Stomach smooth muscle (tissue), 2 donors: ENCODE data around the gene MINK1.
"Not testable (repeated sequence)": the region's sequence is repeated elsewhere in the genome, so short reads cannot be mapped to it uniquely, and the experiment has no call there.

ENCODE experiments used
- H3K27ac ChIP-seq: one replicate; pipeline ENCODE4 v1.7.0; 2013; ENCODE audit warnings: mild to moderate bottlenecking, low read length, inconsistent platforms
- H3K27me3 ChIP-seq, 2 donors: one replicate each; pipeline ENCODE4 v1.7.0; 2013; ENCODE audit warnings: low read length in 2 of 2; ENCODE audit not compliant: insufficient read depth in 2 of 2, control insufficient read depth in 1 of 2
- H3K36me3 ChIP-seq, 2 donors: one replicate each; pipeline ENCODE4 v1.7.0; 2013; ENCODE audit warnings: low read length in 2 of 2; ENCODE audit not compliant: control insufficient read depth in 2 of 2, insufficient read depth in 2 of 2
- H3K4me1 ChIP-seq: one replicate; pipeline ENCODE4 v1.7.0; 2013; ENCODE audit warnings: low read length; ENCODE audit not compliant: control insufficient read depth, insufficient read depth
- H3K4me3 ChIP-seq, 2 donors: one replicate each; pipeline ENCODE4 v1.7.0; 2013; ENCODE audit warnings: low read length in 2 of 2
- H3K9ac ChIP-seq, 2 donors: one replicate each; pipeline ENCODE4 v1.7.0; 2013; ENCODE audit warnings: low read length in 2 of 2, mild to moderate bottlenecking in 1 of 2
- H3K9me3 ChIP-seq, 2 donors: one replicate each; pipeline ENCODE4 v1.7.0; 2013; ENCODE audit warnings: low read length in 2 of 2; ENCODE audit not compliant: control insufficient read depth in 2 of 2
- donor health status: healthy.
- donor health status: Pancreatic carcinoma.

MINK1 gene

DNA sequence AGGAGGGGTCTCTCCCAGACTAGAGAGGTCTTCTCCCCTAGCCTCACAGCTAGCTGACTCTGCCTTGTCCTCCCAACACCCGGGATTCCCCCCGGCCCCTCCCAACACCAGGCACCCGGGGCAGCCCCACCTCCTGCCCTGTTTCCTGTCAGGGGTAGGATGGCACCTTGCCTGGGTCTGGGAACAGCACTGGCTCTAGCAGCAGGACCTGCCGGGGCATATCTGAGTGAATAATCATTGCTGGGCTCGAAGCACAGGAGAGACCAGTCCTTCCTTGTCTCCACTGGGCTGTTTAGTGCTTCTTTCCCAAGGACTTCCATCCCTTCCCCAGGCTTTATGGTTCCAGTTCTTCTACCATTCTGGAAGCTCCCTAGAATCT, 25.7 kb downstream of the MINK1 start:
- Histone ChIP-seq H3K27ac (no peak overlapping the region), H3K4me1 (peaks cover 17% of the 10 kb centered on the region), H3K36me3 (peaks cover 0 to 10% of the 10 kb centered on the region in 2 donors), H3K4me3 (no peak overlapping the region), H3K9me3 (no peaks in the 10 kb centered on the region), H3K9ac (peak overlapping the region in 1 of 2 donors; percentile 13), H3K27me3 (no peaks in the 10 kb centered on the region)

GRCh38 chr17:4859816-4860625, 26.9 kb downstream of the MINK1 start:
- Histone ChIP-seq H3K36me3 (peaks cover 0 to 9% of the 10 kb centered on the region in 2 donors), H3K9ac (no peak overlapping the region), H3K27ac (no peak overlapping the region), H3K4me3 (no peak overlapping the region), H3K27me3 (no peaks in the 10 kb centered on the region), H3K4me1 (peaks cover 17% of the 10 kb centered on the region), H3K9me3 (no peaks in the 10 kb centered on the region)

DNA sequence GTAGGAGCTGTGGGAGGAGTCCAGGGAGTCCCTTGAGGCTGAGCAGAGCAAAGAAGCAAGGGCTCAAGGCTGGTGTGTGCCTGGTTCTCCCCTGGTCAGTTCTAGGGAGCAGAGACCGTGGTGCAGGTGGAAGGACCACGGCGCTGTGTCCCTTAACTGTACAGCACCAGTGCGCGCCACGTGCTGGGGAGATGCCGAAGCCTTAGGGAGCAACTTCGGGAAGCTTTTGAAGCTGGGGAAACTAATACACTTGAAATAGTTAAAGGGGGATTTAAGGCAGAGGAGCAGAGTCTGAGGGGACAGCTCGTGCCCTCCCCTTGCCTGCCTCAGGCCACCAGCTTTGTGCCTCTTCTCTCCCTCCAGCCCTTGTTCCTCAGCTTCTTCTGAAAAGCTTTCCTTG, 27.5 kb downstream of the MINK1 start:
- H3K4me3 ChIP-seq, result no peak overlapping the region
- peaks cover 17% of the 10 kb centered on the region for H3K4me1 ChIP-seq
- H3K9ac ChIP-seq, result no peak overlapping the region
- no peak overlapping the region for H3K27ac ChIP-seq
- H3K9me3 ChIP-seq, result no peaks in the 10 kb centered on the region
- H3K27me3 ChIP-seq, result no peaks in the 10 kb centered on the region
- H3K36me3 ChIP-seq, result peaks cover 0 to 9% of the 10 kb centered on the region in 2 donors

GRCh38 chr17:4861052-4861451, 27.9 kb downstream of the MINK1 start:
- H3K9ac ChIP-seq, result no peak overlapping the region
- peaks cover 17% of the 10 kb centered on the region for H3K4me1 ChIP-seq
- peaks cover 0 to 8% of the 10 kb centered on the region in 2 donors for H3K36me3 ChIP-seq
- no peak overlapping the region for H3K27ac ChIP-seq
- no peak overlapping the region for H3K4me3 ChIP-seq
- H3K27me3 ChIP-seq, result no peaks in the 10 kb centered on the region
- H3K9me3 ChIP-seq, result no peaks in the 10 kb centered on the region

GRCh38 chr17:4862720-4863119, 29.6 kb downstream of the MINK1 start:
- Histone ChIP-seq H3K9me3 (no peaks in the 10 kb centered on the region), H3K9ac (no peak overlapping the region), H3K4me1 (peaks cover 17% of the 10 kb centered on the region), H3K27ac (no peak overlapping the region), H3K27me3 (no peaks in the 10 kb centered on the region), H3K36me3 (peaks cover 0 to 6% of the 10 kb centered on the region in 2 donors), H3K4me3 (no peak overlapping the region)

DNA sequence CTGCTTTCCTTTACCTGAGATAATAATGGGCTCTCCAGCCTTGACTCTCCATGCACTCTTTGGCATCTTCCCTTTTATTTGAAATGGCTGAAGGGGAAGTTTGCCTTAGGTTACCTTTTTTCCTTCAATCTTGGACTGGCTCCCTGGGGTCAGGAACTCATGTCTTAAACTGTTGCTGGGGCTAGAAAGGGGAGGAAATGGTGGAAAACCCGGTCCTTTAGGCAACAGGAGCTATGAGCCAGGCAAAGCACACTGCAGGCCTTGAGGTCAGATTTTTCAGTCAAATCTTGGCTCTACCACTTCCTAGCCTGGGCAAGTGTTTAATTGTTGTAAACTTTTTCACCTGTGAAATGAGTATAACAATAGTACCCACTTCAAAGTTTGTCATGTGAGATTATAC, 30.2 kb downstream of the MINK1 start:
- Histone ChIP-seq H3K4me1 (peaks cover 14% of the 10 kb centered on the region), H3K27ac (no peak overlapping the region), H3K36me3 (peaks cover 0 to 6% of the 10 kb centered on the region in 2 donors), H3K4me3 (no peak overlapping the region), H3K9ac (no peak overlapping the region), H3K9me3 (no peaks in the 10 kb centered on the region), H3K27me3 (no peaks in the 10 kb centered on the region)

GRCh38 chr17:4867535-4867934, 34.4 kb downstream of the MINK1 start:
- not testable (repeated sequence) for H3K36me3 ChIP-seq, H3K27me3 ChIP-seq, H3K4me1 ChIP-seq, H3K9me3 ChIP-seq, H3K27ac ChIP-seq, H3K9ac ChIP-seq, H3K4me3 ChIP-seq

DNA sequence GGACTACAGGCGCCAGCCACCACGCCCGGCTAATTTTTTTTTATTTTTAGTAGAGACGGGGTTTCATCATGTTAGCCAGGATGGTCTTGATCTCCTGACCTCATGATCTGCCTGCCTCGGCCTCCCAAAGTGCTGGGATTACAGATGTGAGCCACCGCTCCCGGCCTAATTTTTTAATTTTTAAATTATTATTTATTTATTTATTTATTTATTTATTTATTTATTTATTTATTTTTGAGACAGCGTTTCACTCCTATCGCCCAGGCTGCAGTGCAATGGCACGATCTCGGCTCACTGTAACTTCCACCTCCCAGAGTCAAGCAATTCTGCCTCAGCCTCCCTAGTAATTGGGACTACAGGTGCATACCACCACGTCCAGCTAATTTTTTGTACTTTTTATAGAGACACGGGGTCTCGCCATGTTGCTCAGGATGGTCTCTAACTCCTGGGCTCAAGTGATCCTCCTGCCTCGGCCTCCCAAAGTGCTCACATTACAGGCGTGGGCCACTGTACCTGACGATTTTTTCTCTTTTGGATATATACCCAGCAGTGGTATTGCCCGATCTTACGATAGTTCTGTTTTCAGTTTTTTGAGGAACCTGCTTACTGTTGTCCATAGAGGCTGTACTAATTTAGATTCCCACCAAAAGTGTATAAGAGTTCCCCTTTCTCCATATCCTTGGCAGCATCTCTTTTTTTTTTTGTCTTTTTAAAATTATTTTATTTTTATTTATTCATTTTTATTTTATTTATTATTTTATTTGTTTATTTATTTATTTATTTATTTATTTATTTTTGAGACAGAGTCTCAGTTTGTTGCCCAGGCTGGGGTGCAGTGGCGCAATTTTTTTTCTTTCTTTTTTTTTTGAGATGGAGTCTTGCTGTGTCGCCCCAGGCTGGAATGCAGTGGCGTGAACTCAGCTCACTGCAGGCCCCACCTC, 36.2 kb downstream of the MINK1 start:
- not testable (repeated sequence) for H3K36me3 ChIP-seq, H3K9me3 ChIP-seq, H3K4me1 ChIP-seq, H3K27me3 ChIP-seq, H3K27ac ChIP-seq, H3K9ac ChIP-seq, H3K4me3 ChIP-seq

- Histone ChIP-seq H3K27ac (no peak overlapping the region), H3K4me1 (no peaks in the 10 kb centered on the region), H3K9me3 (no peaks in the 10 kb centered on the region), H3K9ac (no peak overlapping the region), H3K36me3 (no peaks in the 10 kb centered on the region), H3K4me3 (no peak overlapping the region), H3K27me3 (no peaks in the 10 kb centered on the region)
Measured at GRCh38 chr17:4870855-4871254, 37.7 kb downstream of the MINK1 start.

DNA sequence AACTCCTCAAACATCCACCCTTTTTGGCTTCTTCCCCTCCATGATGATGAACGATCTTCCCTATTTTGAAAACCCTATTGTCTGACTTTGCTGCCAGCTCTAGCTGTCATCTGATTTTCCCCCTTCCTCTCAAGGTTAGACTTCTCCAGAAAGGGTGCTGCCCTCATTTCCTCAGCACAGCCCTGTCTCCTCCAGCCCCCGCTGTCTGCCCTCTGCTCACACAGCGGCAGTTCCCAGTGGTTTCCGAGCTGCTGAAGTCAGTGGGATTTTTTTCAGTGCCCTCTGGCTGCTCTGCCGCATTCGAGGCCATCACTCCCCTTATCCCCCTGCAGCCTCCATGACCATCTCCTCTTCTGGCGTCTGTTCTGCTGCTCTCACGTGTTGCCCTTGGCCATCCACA, 39.6 kb downstream of the MINK1 start:
- H3K4me1 ChIP-seq, result peaks cover 4% of the 10 kb centered on the region
- H3K9ac ChIP-seq, result no peak overlapping the region
- H3K36me3 ChIP-seq, result no peaks in the 10 kb centered on the region
- H3K9me3 ChIP-seq, result no peaks in the 10 kb centered on the region
- no peak overlapping the region for H3K27ac ChIP-seq
- no peaks in the 10 kb centered on the region for H3K27me3 ChIP-seq
- H3K4me3 ChIP-seq, result no peak overlapping the region
